ENCODE data around the gene TOGARAM2. TPM values are rescaled to one million over a fixed set of nuclear protein-coding genes. Genes with fewer than 3 reads are reported as not detected.

The TOGARAM2 gene
- total RNA-seq = under 0.01 TPM

DNA sequence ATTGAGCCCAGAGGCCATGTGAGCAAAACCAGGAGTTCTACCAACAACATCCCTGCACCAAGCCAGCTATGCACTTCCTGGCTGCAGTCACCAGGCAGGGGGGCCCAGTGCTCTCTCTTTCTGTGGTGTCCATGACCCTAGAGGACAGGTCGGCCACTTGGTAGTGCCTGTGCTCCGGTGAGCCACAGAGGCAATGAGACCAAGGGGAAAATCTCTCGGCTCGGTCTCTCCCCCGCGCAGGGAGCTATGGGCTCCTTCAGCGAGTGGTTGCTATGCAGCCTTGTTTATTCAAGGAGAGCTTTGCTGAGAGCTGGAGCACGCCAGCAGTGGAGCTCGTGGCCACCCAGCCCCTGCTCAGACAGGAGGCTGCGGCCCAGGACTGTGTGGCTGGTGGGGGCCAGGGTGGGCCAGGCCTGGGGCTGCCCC lies at the start of gene TOGARAM2:
TOGARAM2 (plus strand) TSS at position 283 of the 426 bp plus-strand sequence. CDS start 13,537 bp downstream, outside the sequence.

DNA sequence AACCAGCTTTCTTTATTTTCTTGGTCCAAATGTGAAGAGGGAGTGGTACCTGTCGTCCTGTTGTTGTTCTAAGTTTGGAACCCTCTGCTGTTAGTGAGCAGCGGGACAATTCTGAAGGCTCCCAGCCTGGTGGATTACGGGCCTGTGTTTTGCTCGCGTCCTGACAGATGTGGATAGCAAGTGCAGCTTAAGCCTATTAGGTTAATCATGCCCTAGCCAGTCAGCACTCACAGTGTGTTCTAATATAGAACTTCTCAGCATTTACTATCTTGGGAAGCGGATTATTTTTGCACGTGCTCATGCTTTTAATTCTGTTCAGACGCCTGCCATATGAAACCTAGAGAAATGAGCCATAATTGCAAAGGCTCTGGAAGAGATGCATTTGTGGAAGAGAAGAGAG lies 93.3 kb downstream of the TOGARAM2 start, which contains the start of gene PCARE:
PCARE (minus strand) TSS at position 113 of the 400 bp plus-strand sequence. CDS start 262 bp downstream, outside the sequence.

Small RNA genes lying within 50 kb of the gene (small RNA-seq; reads per million reads assigned to genes)
- not detected for gene RF00019 (ENCODE audit: low replicate concordance)

Other genes starting within 250 kb of the TOGARAM2 start
- 225 TPM for gene PPP1CB, start 229.5 kb upstream of the TOGARAM2 start, total RNA-seq
- 5.0 TPM for gene SPDYA, start 170.5 kb upstream of the TOGARAM2 start, total RNA-seq
- 29.7 TPM for gene TRMT61B, start 111.0 kb upstream of the TOGARAM2 start, total RNA-seq
- gene WDR43, start 86.6 kb upstream of the TOGARAM2 start, total RNA-seq = 52.6 TPM
- not detected for gene PCARE, start 93.2 kb downstream of the TOGARAM2 start, total RNA-seq
- 51.3 TPM for gene CLIP4, start 134.1 kb downstream of the TOGARAM2 start, total RNA-seq

All from parietal lobe (tissue), 2 donors.